Activated naive CD4-positive, alpha-beta T cell treated with anti-CD3 and anti-CD28 coated beads, Interleukin-2, amount 10 ng/mL, durations not matched to agents 7 days and 5 days (primary cell): ENCODE measurements around the gene PAQR4.

Experiments
- CTCF ChIA-PET: fragments of 350-600 bp; sonication (Branson Sonifier 250); formaldehyde crosslinking; loops from one replicate; lab custom pipeline; 2021; ENCODE audit warnings: antibody characterized with exemption; lab: Charles Lee
- DNase-seq: peaks from one replicate; pipeline ENCODE4 v3.0.0-alpha.2; 2020
- H3K27ac Mint-ChIP-seq: one replicate; pipeline ENCODE4 v1.8.0; 2021; ENCODE audit warnings: mild to moderate bottlenecking, moderate library complexity, mixed read lengths
- H3K27me3 Mint-ChIP-seq: one replicate; pipeline ENCODE4 v1.8.0; 2021; ENCODE audit warnings: mild to moderate bottlenecking, mixed read lengths
- H3K36me3 Mint-ChIP-seq: one replicate; pipeline ENCODE4 v1.8.0; 2021; ENCODE audit warnings: mixed read lengths
- H3K4me1 Mint-ChIP-seq: one replicate; pipeline ENCODE4 v1.8.0; 2021; ENCODE audit warnings: mixed read lengths
- H3K4me3 Mint-ChIP-seq: one replicate; pipeline ENCODE4 v1.8.0; 2021; ENCODE audit warnings: mild to moderate bottlenecking, moderate library complexity, mixed read lengths
- H3K9me3 Mint-ChIP-seq: one replicate; pipeline ENCODE4 v1.8.0; 2021; ENCODE audit warnings: mixed read lengths

The PAQR4 gene

GRCh38 chr16:2964475-2965336 lies 4.4 kb upstream of the PAQR4 start:
- DNase-seq, result peak; percentile 83
- H3K4me1 Mint-ChIP-seq, result peaks cover 32% of the 10 kb centered on the region
- no peak overlapping the region for H3K27ac Mint-ChIP-seq
- no peaks in the 10 kb centered on the region for H3K36me3 Mint-ChIP-seq
- peaks cover 94% of the 10 kb centered on the region for H3K27me3 Mint-ChIP-seq
- peak overlapping the region; percentile 50 for H3K4me3 Mint-ChIP-seq
- CTCF ChIA-PET, result interaction anchor here (0.6 to 1.8 kb wide), 3 partner anchors 14 to 36 kb away, joined by 3 to 4 read pairs (median 3); no protein-coding TSS in a partner anchor
- H3K9me3 Mint-ChIP-seq, result no peaks in the 10 kb centered on the region

- Mint-ChIP-seq H3K27ac (no peak overlapping the region), H3K4me1 (peaks cover 40% of the 10 kb centered on the region), H3K4me3 (no peak overlapping the region), H3K27me3 (peaks cover 79% of the 10 kb centered on the region), H3K36me3 (no peaks in the 10 kb centered on the region), H3K9me3 (no peaks in the 10 kb centered on the region)
- no peak for DNase-seq
- CTCF ChIA-PET, result no interaction called here
These were observed 2.9 kb upstream of the PAQR4 start for GRCh38 chr16:2966043-2966807.

- H3K4me1 Mint-ChIP-seq, result peaks cover 38% of the 10 kb centered on the region
- H3K36me3 Mint-ChIP-seq, result no peaks in the 10 kb centered on the region
- no peak overlapping the region for H3K27ac Mint-ChIP-seq
- CTCF ChIA-PET, result no interaction called here
- no peak overlapping the region for H3K4me3 Mint-ChIP-seq
- no peaks in the 10 kb centered on the region for H3K9me3 Mint-ChIP-seq
- peaks cover 73% of the 10 kb centered on the region for H3K27me3 Mint-ChIP-seq
- no peak for DNase-seq
These were observed 2.3 kb upstream of the PAQR4 start for GRCh38 chr16:2966808-2967191.

GRCh38 chr16:2967211-2967631 lies 1.9 kb upstream of the PAQR4 start:
- H3K4me3 Mint-ChIP-seq, result no peak overlapping the region
- no peaks in the 10 kb centered on the region for H3K9me3 Mint-ChIP-seq
- H3K4me1 Mint-ChIP-seq, result peaks cover 41% of the 10 kb centered on the region
- no peak overlapping the region for H3K27ac Mint-ChIP-seq
- peaks cover 69% of the 10 kb centered on the region for H3K27me3 Mint-ChIP-seq
- peaks cover 4% of the 10 kb centered on the region for H3K36me3 Mint-ChIP-seq
- no peak for DNase-seq
- CTCF ChIA-PET, result no interaction called here

GRCh38 chr16:2967721-2968161 lies 1.4 kb upstream of the PAQR4 start:
- Mint-ChIP-seq H3K27ac (no peak overlapping the region), H3K4me1 (peaks cover 42% of the 10 kb centered on the region), H3K27me3 (peaks cover 64% of the 10 kb centered on the region), H3K4me3 (no peak overlapping the region), H3K9me3 (no peaks in the 10 kb centered on the region), H3K36me3 (peaks cover 9% of the 10 kb centered on the region)
- CTCF ChIA-PET, result no interaction called here
- no peak for DNase-seq

- no peak for DNase-seq
- H3K4me3 Mint-ChIP-seq, result peak overlapping the region; percentile 71
- peaks cover 57% of the 10 kb centered on the region for H3K27me3 Mint-ChIP-seq
- CTCF ChIA-PET, result no interaction called here
- H3K27ac Mint-ChIP-seq, result peak overlapping the region; percentile 45
- peaks cover 10% of the 10 kb centered on the region for H3K36me3 Mint-ChIP-seq
- peaks cover 40% of the 10 kb centered on the region for H3K4me1 Mint-ChIP-seq
- no peaks in the 10 kb centered on the region for H3K9me3 Mint-ChIP-seq
These were observed 795 bp upstream of the PAQR4 start for GRCh38 chr16:2968368-2968737.

GRCh38 chr16:2969545-2970521 lies 685 bp downstream of the PAQR4 start:
- CTCF ChIA-PET, result interaction anchor here (0.7 to 2.0 kb wide), 9 partner anchors 8 to 229 kb away, joined by 3 to 14 read pairs (median 4); partner anchors contain the start of genes CLDN6, FLYWCH2 and PKMYT1
- H3K36me3 Mint-ChIP-seq, result peaks cover 10% of the 10 kb centered on the region
- H3K4me3 Mint-ChIP-seq, result peak overlapping the region; percentile 74
- peaks cover 43% of the 10 kb centered on the region for H3K27me3 Mint-ChIP-seq
- no peaks in the 10 kb centered on the region for H3K9me3 Mint-ChIP-seq
- H3K4me1 Mint-ChIP-seq, result peaks cover 35% of the 10 kb centered on the region
- DNase-seq, result peak; percentile 90
- H3K27ac Mint-ChIP-seq, result peak overlapping the region; percentile 74

GRCh38 chr16:2970563-2970962 lies 1.4 kb downstream of the PAQR4 start:
- peaks cover 35% of the 10 kb centered on the region for H3K27me3 Mint-ChIP-seq
- CTCF ChIA-PET, result interaction anchor here (0.9 to 2.0 kb wide), 7 partner anchors 8 to 230 kb away, joined by 3 to 14 read pairs (median 4); partner anchors contain the start of genes CLDN6, FLYWCH2 and PKMYT1
- H3K9me3 Mint-ChIP-seq, result no peaks in the 10 kb centered on the region
- H3K4me1 Mint-ChIP-seq, result peaks cover 29% of the 10 kb centered on the region
- peak overlapping the region; percentile 74 for H3K4me3 Mint-ChIP-seq
- DNase-seq, result no peak
- H3K27ac Mint-ChIP-seq, result peak overlapping the region; percentile 62
- peaks cover 10% of the 10 kb centered on the region for H3K36me3 Mint-ChIP-seq

GRCh38 chr16:2971134-2971984 lies 2.2 kb downstream of the PAQR4 start:
- H3K27ac Mint-ChIP-seq, result peak overlapping the region; percentile 62
- CTCF ChIA-PET, result interaction anchor here (1.4 kb wide), 1 partner anchor 9 kb away, joined by 5 read pairs; no protein-coding TSS in a partner anchor
- DNase-seq, result no peak

GRCh38 chr16:2971985-2972784 lies 3.0 kb downstream of the PAQR4 start:
- CTCF ChIA-PET, result interaction anchor here (1.4 kb wide), 1 partner anchor 10 kb away, joined by 5 read pairs; no protein-coding TSS in a partner anchor
- DNase-seq, result no peak
- Mint-ChIP-seq H3K27me3 (peaks cover 19% of the 10 kb centered on the region), H3K9me3 (no peaks in the 10 kb centered on the region), H3K27ac (peak overlapping the region; percentile 72), H3K4me1 (peaks cover 30% of the 10 kb centered on the region), H3K36me3 (peaks cover 15% of the 10 kb centered on the region), H3K4me3 (peak overlapping the region; percentile 21)

More at GRCh38 chr16:2971134-2971984, 2.2 kb downstream of the PAQR4 start:
- Mint-ChIP-seq H3K9me3 (no peaks in the 10 kb centered on the region), H3K36me3 (peaks cover 10% of the 10 kb centered on the region), H3K27me3 (peaks cover 27% of the 10 kb centered on the region), H3K4me1 (peaks cover 26% of the 10 kb centered on the region), H3K4me3 (peak overlapping the region; percentile 74)

GRCh38 chr16:2973093-2973492 lies 3.9 kb downstream of the PAQR4 start:
- Mint-ChIP-seq H3K9me3 (no peaks in the 10 kb centered on the region), H3K27me3 (peaks cover 10% of the 10 kb centered on the region), H3K4me3 (no peak overlapping the region), H3K27ac (peak overlapping the region; percentile 49), H3K4me1 (peaks cover 35% of the 10 kb centered on the region), H3K36me3 (peaks cover 20% of the 10 kb centered on the region)
- DNase-seq, result no peak
- CTCF ChIA-PET, result no interaction called here
